GM12874 (cell line): ENCODE results near the gene EPC2.

Source experiments
- CTCF ChIP-seq: IDR thresholded peaks from 2 replicates; pipeline ENCODE4 v1.5.1; 2011; ENCODE audit warnings: low read depth, mild to moderate bottlenecking, control low read depth, low read length, moderate library complexity; ENCODE audit not compliant: insufficient read depth

EPC2 gene

GRCh38 chr2:148619560-148620195 lies 24.9 kb upstream of the EPC2 start:
- TF ChIP-seq CTCF = no peak

GRCh38 chr2:148622366-148622765 lies 22.2 kb upstream of the EPC2 start:
- TF ChIP-seq CTCF = no peak

DNA sequence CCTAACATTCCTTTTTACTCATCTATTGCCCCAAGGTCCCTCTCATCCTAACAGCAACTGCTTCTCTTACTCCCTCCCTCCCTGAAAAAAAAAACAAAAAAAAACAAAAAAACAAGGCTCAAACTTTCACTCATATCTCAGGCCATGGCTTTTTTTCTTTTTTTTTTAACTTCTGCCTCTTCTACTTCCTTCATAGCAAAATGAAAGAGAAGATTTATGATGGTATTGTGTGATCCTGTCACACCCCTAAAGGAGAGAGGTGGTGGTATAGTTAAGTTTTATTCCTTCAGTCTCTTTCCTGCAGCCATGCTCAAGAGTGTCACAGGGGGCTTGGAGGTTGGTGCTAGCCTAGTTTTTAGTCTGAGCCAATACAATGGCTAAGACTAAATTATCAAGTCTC lies 21.5 kb upstream of the EPC2 start:
- no peak for TF ChIP-seq CTCF

- no peak for TF ChIP-seq CTCF
Measured at GRCh38 chr2:148627224-148627623, 17.3 kb upstream of the EPC2 start.

DNA sequence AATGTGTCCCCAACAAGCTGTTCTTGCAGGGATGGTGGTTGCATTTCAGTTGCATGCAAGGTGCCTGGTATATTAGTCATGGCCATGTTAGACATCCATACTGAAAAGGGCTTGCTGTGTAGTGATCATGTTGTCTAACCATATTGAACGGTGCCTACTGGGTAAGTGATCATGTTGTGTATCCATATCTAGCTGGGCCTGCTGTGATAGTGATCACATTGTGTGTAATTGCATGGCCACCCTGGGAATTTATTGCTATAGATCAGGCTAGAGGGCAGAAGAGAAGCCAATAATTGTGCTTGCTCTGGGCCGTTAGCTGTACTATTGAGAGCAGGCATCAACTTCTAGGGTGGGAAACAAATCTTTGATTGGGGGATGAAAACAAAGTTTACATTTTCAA lies 9.8 kb upstream of the EPC2 start:
- TF ChIP-seq CTCF = no peak

- no peak for TF ChIP-seq CTCF
Measured at GRCh38 chr2:148638543-148638942, 6.0 kb upstream of the EPC2 start.

DNA sequence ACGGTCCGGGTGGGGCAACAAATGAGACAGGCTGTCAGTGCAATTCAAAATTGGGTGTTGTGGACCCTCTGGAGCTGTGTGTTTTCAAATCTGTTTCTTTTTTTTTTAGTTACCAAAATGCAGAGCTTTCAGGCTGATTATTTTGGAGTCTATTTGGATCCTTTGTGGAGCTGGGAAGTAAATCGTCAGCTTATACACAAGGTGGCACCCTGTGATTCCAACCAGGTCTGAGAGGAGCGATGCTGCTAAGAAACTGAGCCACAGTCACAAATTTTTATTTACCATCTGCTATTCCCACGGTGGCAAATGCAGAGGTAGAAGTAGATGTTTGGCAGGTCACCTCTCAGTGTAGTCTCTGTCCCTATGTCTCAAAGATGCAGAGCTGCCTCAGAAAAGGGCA lies 3.8 kb upstream of the EPC2 start:
- TF ChIP-seq CTCF = no peak
